ENCODE results near the gene LIPT2.

Gene LIPT2

GRCh38 chr11:74504100-74504691, 10.7 kb upstream of the LIPT2 start:
- no peak for DNase-seq (ENCODE audit: low read depth in 1 of 2, low spot score in 1 of 2)

DNA sequence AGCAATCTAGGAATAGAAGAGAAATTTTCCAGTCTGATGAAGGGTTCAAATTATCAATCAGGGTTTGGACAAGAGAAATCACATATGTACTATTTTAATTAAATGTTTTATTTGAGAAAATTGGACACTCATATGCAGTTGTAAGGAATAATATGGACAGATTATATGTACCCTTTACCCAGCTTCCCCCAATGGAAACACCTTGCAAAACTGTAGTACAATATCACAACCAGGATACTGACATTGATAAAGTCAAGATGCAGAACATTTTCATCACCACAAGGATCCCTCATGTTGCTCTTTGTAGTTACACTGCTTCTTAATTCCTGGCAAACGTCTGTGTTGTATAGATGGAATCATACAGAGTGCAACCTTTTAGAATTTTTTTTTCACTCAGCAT, 1.4 kb upstream of the LIPT2 start:
- no peak for DNase-seq (ENCODE audit: low read depth in 1 of 2, low spot score in 1 of 2)

GRCh38 chr11:74493791-74494630, 487 bp upstream of the LIPT2 start:
- DNase-seq (ENCODE audit: low read depth in 1 of 2, low spot score in 1 of 2), result no peak

DNA sequence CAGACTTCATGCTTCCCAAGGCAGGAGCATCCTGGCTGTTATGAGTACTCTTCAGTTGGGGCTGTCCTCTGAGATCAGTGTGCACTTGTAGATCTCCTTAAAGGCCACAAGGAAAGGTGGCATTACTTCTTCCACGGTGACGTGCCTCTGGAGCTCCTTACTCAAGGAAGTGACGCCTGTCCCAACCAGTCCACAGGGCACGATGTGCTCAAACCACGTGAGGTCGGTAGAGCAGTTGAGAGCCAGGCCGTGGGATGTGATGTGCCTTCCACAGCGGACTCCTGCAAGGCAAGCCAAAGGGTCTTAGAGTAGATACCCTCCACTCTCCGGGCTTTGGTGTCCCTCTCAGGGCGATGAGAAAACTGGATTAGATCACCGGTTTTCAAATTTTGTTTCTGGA, 1.4 kb downstream of the LIPT2 start:
- no peak for DNase-seq (ENCODE audit: low read depth in 1 of 2, low spot score in 1 of 2)

DNA sequence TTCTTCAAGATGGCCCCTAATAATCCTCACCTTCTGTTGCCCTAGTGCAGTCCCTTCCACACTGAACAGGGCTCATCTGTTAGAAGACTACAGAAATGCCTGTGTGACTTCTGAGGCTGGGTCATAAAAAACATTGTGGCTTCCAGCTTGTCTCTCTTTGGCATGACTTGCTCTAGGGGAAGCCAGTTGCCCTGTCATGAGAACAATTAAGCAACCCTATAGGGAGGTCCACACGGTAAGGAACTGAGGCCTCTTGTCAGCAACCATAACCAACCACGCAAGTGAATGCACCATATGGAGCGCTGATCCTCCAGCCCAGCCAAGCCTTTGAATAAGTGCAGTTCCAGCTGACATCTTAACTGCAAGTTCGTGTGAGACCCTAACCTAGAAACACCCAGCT, 2.6 kb downstream of the LIPT2 start:
- DNase-seq (ENCODE audit: low read depth in 1 of 2, low spot score in 1 of 2), result no peak

DNA sequence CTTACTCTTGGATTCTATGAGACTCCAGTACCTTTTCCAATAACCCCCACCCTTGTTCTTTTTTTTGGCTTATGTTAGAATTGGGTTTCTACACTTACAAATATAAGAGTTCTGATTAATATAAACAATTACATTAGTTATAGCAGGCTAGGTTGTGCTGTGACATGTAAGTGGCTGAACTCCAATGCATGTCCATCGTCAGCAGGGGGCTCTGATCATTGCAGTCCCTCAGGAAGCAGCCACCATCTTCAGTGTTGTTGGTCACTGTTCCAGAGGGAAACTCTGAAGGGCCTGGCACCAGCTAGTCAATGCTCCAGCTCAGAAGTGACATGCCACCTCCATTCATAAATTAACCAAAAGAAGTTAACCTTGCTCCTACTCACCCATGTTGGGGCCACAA, 5.6 kb downstream of the LIPT2 start:
- no peak for DNase-seq (ENCODE audit: low read depth in 1 of 2, low spot score in 1 of 2)

DNA sequence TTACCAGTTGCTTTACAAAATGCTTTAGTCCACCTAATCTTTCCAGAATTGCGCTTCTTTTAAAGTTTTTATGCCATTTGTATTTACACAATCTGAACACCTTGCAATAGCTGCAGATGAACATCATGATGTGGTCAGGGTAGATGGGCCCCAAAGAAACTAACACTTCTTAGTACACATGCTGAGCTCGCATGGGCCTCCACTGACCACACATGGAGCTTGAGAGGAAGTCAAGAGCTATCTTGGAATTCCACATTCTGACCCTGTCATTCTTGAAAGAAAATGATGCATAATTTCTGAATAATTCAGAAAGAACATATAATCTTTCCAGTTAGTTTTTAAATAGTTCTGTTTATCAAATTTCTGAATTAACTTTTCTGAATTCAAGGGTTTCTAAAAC, 7.7 kb downstream of the LIPT2 start:
- DNase-seq (ENCODE audit: low read depth in 1 of 2, low spot score in 1 of 2), result no peak

- DNase-seq (ENCODE audit: low read depth in 1 of 2, low spot score in 1 of 2), result no peak
Measured at GRCh38 chr11:74480688-74481417, 12.7 kb downstream of the LIPT2 start.

GRCh38 chr11:74479732-74480123, 13.8 kb downstream of the LIPT2 start:
- DNase-seq (ENCODE audit: low read depth in 1 of 2, low spot score in 1 of 2), result no peak

GRCh38 chr11:74478877-74479731, 14.4 kb downstream of the LIPT2 start:
- no peak for DNase-seq (ENCODE audit: low read depth in 1 of 2, low spot score in 1 of 2)

DNA sequence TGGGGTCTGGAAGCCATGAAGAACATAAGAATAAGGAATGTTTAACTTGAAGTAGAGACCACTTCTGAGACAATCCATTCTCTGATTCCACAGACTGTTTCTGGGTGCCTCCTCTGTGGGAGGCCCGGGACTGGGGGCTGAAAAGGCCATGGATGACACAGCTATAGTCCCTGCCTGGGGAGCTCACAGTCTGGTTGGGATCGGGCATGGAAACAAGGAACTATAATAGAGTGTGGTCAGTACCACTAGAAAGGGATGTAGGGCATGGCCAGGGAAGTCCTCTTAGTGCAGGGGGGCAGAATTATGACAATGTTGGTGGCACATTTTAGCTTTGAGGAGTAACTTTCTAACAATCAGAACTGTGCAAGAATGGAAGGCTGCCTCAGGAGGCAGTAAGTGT, 17.0 kb downstream of the LIPT2 start:
- no peak for DNase-seq (ENCODE audit: low read depth in 1 of 2, low spot score in 1 of 2)

- DNase-seq (ENCODE audit: low read depth in 1 of 2, low spot score in 1 of 2), result no peak
Measured at GRCh38 chr11:74474316-74474715, 19.2 kb downstream of the LIPT2 start.

- DNase-seq (ENCODE audit: low read depth in 1 of 2, low spot score in 1 of 2), result no peak
Measured at GRCh38 chr11:74473382-74474173, 19.9 kb downstream of the LIPT2 start.

DNA sequence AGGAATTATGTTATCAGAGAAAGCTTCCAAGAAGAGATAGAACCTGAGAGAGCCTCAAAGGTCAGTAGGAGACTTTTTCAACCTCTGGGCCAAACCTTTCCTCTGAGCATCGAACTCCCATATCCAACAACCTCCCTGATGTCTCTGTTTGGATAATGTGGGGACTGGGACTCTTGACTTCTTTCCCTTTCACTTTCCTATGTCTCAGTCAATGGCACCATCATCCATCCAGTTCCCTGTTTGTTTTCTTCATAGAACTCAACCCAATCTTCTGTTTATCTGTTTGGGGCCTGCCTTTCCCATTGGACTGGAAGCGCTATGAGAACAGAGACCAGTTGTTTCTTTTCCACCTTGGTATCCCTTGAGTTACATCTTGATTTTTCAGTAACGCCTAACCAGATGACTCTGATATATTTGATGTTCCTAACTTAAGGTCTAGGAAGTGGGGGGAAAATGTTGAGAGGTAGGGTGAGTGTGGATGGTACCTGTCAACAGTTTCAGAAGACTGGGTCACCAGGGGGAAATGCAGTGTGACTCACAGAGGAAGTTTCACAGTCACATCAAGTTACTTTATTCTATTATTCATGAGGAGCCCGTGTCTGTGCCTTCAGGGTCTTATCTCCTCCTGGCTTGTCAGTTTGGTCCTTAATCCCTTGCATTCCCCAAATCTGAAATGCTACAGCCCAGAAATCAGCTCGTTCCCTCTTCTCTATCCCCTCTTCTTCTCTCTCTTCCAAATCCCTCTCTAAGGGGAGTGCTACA, 21.7 kb downstream of the LIPT2 start:
- no peak for DNase-seq (ENCODE audit: low read depth in 1 of 2, low spot score in 1 of 2)

GRCh38 chr11:74471037-74471436, 22.5 kb downstream of the LIPT2 start:
- DNase-seq (ENCODE audit: low read depth in 1 of 2, low spot score in 1 of 2), result no peak

GRCh38 chr11:74470526-74470925, 23.0 kb downstream of the LIPT2 start:
- DNase-seq (ENCODE audit: low read depth in 1 of 2, low spot score in 1 of 2), result no peak

GRCh38 chr11:74468936-74469335, 24.6 kb downstream of the LIPT2 start:
- no peak for DNase-seq (ENCODE audit: low read depth in 1 of 2, low spot score in 1 of 2)

DNA sequence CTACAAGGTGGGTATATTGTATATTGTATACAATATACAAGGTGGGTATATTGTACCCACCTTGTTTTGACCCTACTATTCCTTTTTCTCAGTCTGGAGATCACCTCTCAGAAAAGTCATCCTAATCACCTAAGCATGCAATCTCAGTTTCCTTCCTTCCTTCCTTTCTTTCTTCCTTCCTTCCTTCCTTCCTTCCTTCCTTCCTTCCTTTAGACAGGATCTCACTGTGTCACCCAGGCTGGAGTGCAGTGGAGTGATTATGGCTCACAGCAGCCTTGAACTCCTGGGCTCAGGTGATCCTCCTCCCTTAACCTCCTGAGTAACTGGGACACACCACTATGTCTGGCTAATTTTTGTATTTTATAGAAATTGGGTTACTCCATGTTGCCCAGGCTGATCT, 25.0 kb downstream of the LIPT2 start:
- no peak for DNase-seq (ENCODE audit: low read depth in 1 of 2, low spot score in 1 of 2)

- no peak for DNase-seq (ENCODE audit: low read depth in 1 of 2, low spot score in 1 of 2)
Measured at GRCh38 chr11:74468058-74468457, 25.5 kb downstream of the LIPT2 start.

Data from activated T-helper 1 cell treated with anti-CD3 and anti-CD28 coated beads, Interleukin-2, amount 50 U/mL, for 16 hours (primary cell).